ENCODE data around the gene SLC2A5. TPM values are rescaled to one million over a fixed set of nuclear protein-coding genes. Genes with fewer than 3 reads are reported as not detected.

SLC2A5 gene
- total and polyA plus RNA-seq, 2 donors (not counting 3 experiments of a cell fraction or from before 2014, with no cell fraction given), result not detected

- Histone ChIP-seq H3K9ac (replicated peaks; ENCODE audit: extremely low read depth, insufficient read depth, low read length) (no peak overlapping the region), H3K27ac (ENCODE audit: insufficient read depth, low read depth, low read length) (no peak overlapping the region), H4K20me1 (replicated peaks; ENCODE audit: control insufficient read depth, extremely low read depth, insufficient read depth, low read length) (no peaks in the 10 kb centered on the region), H3K9me1 (replicated peaks; ENCODE audit: control insufficient read depth, extremely low read depth, insufficient read depth, low read length) (no peaks in the 10 kb centered on the region), H3K4me2 (ENCODE audit: insufficient read depth, low read length) (no peak overlapping the region), H3K79me2 (ENCODE audit: control insufficient read depth, insufficient read depth, low read length) (no peaks in the 10 kb centered on the region), H3K27me3 (ENCODE audit: control insufficient read depth in 2 of 2, insufficient read depth in 2 of 2, low read length in 2 of 2) (peaks cover 5 to 12% of the 10 kb centered on the region in 2 experiments), H3K9me3 (replicated peaks; ENCODE audit: control insufficient read depth, insufficient read depth, low read length) (no peaks in the 10 kb centered on the region), H3K36me3 (ENCODE audit: control insufficient read depth in 2 of 2, extremely low read depth in 1 of 2, insufficient read depth in 2 of 2, low read length in 2 of 2) (no peaks in the 10 kb centered on the region), H3K4me1 (ENCODE audit: control insufficient read depth, extremely low read depth, insufficient read depth, low read length) (no peaks in the 10 kb centered on the region), H3K4me3 (replicated peaks in 1 of 3; ENCODE audit: insufficient read depth in 1 of 3, low read depth in 1 of 3, low read length in 3 of 3) (no peak overlapping the region), H2AFZ (ENCODE audit: low read depth, low read length) (no peak overlapping the region)
- intact Hi-C loops (cut with micrococcal nuclease), result no loop called here
- no TSS peak for BruUV-seq (replicated peaks)
- TF ChIP-seq JUN (IDR thresholded peaks at IDR 0.05; ENCODE audit: borderline replicate concordance, insufficient read depth, insufficient read length, low read depth), result no peak
- TF ChIP-seq POLR2AphosphoS5 (IDR thresholded peaks at IDR 0.05; ENCODE audit: insufficient read depth, low read depth, low read length), result no peak
- TF ChIP-seq GATA2 (IDR thresholded peaks at IDR 0.05; ENCODE audit: insufficient read depth, insufficient read length, low read depth, low read length), result no peak
- no peak for TF ChIP-seq FOS (IDR thresholded peaks at IDR 0.05; ENCODE audit: borderline replicate concordance, insufficient read depth, low read length)
- TF ChIP-seq EZH2 (IDR thresholded peaks at IDR 0.05; ENCODE audit: borderline replicate concordance, low read depth, low read length, severe bottlenecking), result no peak
- TF ChIP-seq POLR2A (IDR thresholded peaks at IDR 0.05; ENCODE audit: low read depth, low read length), result no peak
- TF ChIP-seq CTCF (IDR thresholded peaks at IDR 0.05; ENCODE audit: extremely low read depth in 1 of 2, insufficient read depth in 1 of 2, low read depth in 1 of 2, low read length in 2 of 2), result no peak
- TF ChIP-seq MYC (IDR thresholded peaks at IDR 0.05; ENCODE audit: low read depth, low read length), result no peak
- TF ChIP-seq MAX (IDR thresholded peaks at IDR 0.05; ENCODE audit: insufficient read depth, insufficient read length), result no peak
- DNase-seq (ENCODE audit: low read depth, low spot score) (no peak), FAIRE-seq (no peak)
- ChIA-PET CTCF (interaction anchor here (0.8 to 1.0 kb wide), 3 partner anchors 35 to 71 kb away, joined by 3 to 7 read pairs (median 3); no protein-coding TSS in a partner anchor), POLR2A (no interaction called here)
- dilution Hi-C loops (cut with MboI; ENCODE audit: extremely low pct_ligation_motif_present, low sequenced_read_pairs), result no loop called here
Observed at GRCh38 chr1:9039761-9040658, 29.4 kb downstream of the SLC2A5 start.

Measured in endothelial cell of umbilical vein (primary cell).